GM12875 (cell line): ENCODE results near the gene FAM83F.
A peak's percentile ranks its signal among the peaks of the same experiment; 100 is the strongest.

Source experiments
- H3K4me3 ChIP-seq: one replicate; pipeline ENCODE4 v1.5.1; 2011; ENCODE audit warnings: low read depth, low read length, control low read depth
- TF ChIP-seq, protein P1 (sequence below): IDR thresholded peaks from 2 replicates; pipeline ENCODE4 v1.5.1; 2011; ENCODE audit warnings: low read depth, mild to moderate bottlenecking, control low read depth, inconsistent platforms, low read length, moderate library complexity, borderline replicate concordance; ENCODE audit not compliant: insufficient read depth

The FAM83F gene

DNA sequence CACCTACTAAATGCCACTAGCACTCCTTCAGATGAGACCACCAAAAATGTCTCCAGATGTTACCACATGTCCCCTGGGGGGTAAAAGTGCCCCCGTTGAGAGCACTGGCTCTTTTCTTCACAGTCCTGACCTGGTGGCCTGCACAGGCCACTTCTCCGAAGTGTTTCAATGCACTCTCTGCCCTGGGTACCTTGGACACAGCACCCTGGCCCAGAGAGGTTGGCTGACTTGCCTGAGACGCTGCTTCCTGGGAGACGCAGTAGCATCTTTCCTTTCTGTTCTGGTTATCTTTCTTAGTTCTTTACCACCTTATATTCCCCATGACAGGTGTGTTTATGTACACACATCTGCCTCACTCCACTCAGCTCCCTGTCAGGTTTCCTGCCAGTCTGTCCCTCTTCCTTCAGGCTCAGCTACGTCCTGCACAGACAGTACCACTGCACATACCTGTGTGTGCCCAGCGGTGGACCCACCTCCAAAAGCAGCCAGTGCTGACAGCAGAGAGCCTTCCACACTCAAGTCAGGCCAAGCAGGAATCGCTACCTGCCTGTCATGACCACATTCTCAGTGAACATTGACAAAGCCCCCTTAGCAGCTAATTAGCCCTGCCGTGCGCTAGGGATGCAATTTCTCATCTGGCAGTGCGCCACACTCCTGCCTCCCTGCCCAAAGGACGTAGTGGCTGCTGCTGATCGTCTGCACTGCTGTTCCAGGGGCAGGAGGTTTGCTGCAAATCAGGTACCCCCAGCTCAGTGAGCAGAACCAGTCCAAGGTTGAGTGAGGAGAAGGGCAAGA lies 39.0 kb downstream of the FAM83F start:
- no peak overlapping the region for H3K4me3 ChIP-seq
- TF ChIP-seq, protein P1, sequence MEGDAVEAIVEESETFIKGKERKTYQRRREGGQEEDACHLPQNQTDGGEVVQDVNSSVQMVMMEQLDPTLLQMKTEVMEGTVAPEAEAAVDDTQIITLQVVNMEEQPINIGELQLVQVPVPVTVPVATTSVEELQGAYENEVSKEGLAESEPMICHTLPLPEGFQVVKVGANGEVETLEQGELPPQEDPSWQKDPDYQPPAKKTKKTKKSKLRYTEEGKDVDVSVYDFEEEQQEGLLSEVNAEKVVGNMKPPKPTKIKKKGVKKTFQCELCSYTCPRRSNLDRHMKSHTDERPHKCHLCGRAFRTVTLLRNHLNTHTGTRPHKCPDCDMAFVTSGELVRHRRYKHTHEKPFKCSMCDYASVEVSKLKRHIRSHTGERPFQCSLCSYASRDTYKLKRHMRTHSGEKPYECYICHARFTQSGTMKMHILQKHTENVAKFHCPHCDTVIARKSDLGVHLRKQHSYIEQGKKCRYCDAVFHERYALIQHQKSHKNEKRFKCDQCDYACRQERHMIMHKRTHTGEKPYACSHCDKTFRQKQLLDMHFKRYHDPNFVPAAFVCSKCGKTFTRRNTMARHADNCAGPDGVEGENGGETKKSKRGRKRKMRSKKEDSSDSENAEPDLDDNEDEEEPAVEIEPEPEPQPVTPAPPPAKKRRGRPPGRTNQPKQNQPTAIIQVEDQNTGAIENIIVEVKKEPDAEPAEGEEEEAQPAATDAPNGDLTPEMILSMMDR, result no peak

DNA sequence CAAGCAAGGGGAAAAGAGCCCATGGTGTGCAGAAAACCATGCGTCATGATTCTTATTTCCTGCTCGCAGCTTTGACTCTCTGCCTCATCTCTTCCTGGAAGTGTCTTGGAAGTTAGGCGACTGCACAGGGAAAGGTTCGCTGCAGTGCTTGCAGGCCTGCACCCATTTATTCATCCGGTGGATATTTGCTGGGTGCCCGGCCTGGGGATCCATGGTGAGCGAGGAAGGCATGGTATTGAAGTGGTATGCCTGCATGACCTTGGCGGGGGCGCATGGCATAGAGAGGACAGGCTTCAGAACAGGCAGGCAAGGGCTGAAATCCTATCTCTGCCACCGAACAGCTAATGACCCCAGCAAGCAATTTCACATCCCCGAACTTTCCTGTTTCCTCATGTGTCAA lies 40.6 kb downstream of the FAM83F start:
- TF ChIP-seq, protein P1, result no peak
- no peak overlapping the region for H3K4me3 ChIP-seq

DNA sequence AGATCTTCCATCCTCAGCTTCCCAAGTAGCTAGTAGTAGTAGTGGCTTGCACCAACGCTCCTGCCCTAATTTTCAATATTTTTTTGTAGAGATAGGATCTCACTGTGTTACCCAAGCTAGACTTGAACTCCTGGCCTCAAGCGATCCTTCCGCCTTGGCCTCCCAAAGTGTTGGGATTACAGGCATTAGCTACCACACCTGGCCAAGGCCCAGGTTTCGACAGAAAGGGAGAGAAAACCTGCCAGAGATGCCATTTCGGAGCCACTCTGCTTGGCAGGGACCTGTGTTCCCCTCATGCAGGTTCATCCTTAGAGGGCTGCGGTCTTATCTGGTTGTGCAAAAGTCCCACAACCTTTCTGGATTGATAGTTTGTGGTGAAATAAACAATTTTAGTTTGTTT lies 41.4 kb downstream of the FAM83F start:
- no peak overlapping the region for H3K4me3 ChIP-seq
- TF ChIP-seq, protein P1, result no peak

DNA sequence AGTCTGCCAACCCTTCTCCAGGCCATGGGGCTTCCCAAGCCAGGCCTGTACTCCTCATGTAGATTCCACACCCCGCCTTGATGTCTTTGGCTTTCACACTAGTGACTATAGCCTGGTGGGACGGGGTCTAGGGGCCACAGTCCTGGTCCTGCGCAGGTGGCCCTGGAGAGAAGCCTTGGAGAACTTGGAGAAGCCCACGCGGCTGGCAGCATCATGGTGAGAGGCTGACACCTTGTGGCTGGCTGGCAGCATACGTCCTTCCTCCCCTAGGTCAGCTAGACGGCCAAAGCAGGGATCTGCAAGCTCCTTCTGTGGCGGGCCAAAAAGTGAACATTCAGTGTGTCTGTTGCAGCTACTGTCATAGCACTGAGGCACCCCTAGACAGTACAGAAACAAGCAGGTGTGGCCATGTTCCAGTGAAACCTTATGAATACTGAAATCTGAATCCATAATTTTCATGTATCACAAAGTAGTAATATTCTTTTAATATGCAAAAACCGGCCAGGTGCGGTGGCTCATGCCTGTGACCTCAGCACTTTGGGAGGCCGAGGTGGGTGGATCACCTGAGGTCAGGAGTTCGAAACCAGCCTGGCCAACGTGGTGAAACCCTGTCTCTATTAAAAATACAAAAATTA lies 42.0 kb downstream of the FAM83F start:
- H3K4me3 ChIP-seq, result no peak overlapping the region
- TF ChIP-seq, protein P1, result peak; percentile 86

DNA sequence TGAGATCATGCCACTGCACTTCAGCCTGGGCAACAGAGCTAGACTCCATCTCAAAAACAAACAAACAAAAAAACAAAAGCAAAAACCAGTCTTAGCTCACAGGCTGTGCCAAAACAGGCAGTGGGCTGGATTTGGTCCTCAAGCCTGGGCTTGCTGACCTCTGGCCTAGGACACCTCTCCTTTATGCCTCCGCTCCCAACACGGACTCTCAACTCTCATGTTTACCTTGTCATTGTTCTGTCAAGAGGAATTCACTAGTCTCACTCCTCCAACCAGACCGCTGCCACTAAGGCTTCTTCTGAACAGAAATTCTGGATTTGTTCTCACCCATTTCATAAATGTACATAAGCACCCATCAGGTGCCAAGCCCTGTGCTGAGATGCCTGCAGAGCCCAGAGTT lies 42.6 kb downstream of the FAM83F start:
- no peak overlapping the region for H3K4me3 ChIP-seq
- TF ChIP-seq, protein P1, result no peak

DNA sequence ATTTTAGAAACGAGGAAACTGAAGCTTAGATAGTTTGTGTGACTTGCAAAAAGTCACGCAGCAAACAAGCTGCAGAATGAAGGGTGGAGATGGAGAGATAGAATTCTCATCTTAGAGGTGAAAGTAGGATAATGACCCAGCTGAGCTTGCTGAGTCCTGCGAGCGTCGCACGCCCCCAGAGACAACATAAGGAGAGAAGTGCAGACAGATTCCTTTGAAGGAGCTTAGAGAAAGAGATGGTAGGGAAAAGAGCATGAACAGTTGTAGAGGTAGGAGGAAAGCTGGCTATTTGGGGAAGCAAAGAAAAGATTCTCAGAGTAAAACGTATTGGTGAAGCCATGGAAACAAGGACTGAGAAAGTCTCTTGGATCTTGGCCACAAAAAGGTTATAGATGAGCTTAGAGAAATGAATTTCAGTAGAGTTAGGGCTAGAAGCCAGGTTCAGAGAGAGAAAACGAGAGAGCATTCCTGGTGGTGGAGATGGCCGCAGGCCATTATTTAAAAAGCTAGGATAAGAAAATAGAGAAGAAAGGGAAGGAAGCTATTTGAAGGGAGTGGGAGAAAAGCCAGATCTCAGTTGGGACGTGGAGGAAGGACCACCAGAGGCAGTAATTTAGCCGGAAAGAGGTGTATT lies 44.8 kb downstream of the FAM83F start:
- TF ChIP-seq, protein P1, result no peak
- H3K4me3 ChIP-seq, result no peak overlapping the region
